ENCODE measurements around the gene SYK. TPM values are rescaled to one million over a fixed set of nuclear protein-coding genes. Genes with fewer than 3 reads are reported as not detected.

SYK gene
- total RNA-seq, 1 donor from 2014 or later, result 29.2 TPM

DNA sequence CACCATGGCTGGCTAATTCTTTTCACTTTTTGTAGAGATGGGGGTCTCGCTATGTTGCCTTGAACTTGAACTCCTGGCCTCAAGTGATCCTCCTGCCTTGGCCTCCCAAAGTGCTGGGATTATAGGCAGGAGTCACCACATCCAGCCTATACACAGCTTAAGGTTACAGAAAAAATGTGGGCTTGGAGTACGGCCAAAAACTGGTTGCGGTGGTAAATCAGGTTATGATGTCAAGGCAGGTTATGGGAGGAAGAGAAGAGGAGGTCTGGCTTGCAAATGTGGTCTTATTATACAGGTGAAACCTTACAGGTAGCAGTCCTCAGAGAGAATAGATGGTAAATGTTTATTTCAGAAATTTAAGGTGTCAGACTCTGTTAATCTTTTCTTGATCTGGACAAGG is 30.7 kb upstream of the SYK start:
- no peaks in the 10 kb centered on the region for H3K27me3 ChIP-seq (ENCODE audit: control insufficient read depth, insufficient read depth, low read length)
- FAIRE-seq, result no peak
- H3K4me3 ChIP-seq (ENCODE audit: low read depth, low read length), result no peak overlapping the region
- no peaks in the 10 kb centered on the region for H3K36me3 ChIP-seq (ENCODE audit: control insufficient read depth, insufficient read depth, low read length)
- no peak for DNase-seq (ENCODE audit: low read depth)
- TF ChIP-seq, protein P1, sequence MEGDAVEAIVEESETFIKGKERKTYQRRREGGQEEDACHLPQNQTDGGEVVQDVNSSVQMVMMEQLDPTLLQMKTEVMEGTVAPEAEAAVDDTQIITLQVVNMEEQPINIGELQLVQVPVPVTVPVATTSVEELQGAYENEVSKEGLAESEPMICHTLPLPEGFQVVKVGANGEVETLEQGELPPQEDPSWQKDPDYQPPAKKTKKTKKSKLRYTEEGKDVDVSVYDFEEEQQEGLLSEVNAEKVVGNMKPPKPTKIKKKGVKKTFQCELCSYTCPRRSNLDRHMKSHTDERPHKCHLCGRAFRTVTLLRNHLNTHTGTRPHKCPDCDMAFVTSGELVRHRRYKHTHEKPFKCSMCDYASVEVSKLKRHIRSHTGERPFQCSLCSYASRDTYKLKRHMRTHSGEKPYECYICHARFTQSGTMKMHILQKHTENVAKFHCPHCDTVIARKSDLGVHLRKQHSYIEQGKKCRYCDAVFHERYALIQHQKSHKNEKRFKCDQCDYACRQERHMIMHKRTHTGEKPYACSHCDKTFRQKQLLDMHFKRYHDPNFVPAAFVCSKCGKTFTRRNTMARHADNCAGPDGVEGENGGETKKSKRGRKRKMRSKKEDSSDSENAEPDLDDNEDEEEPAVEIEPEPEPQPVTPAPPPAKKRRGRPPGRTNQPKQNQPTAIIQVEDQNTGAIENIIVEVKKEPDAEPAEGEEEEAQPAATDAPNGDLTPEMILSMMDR (IDR thresholded peaks at IDR 0.05; ENCODE audit: insufficient read depth, low read length, severe bottlenecking), result no peak

DNA sequence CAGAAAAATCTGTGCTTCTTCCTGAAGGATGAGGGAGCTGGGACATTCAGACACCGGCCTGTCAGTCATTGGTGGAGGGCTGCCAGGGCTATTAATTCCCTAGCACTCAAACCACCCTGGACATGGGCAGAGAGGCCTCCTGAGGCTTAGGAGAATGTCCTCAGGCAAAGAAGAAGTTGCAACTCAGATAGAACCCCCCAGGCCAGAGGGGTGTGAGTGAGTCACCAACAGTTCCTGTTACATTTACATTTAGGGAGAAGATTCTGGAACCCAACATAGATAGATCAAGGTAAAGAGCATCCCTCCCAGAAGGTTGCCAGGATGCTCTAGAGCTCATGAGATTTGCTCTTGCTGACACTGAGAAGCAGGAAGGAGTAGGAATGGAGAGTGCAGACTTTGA is 29.2 kb upstream of the SYK start:
- TF ChIP-seq, protein P1 (IDR thresholded peaks at IDR 0.05; ENCODE audit: insufficient read depth, low read length, severe bottlenecking), result no peak
- Histone ChIP-seq H3K27me3 (ENCODE audit: control insufficient read depth, insufficient read depth, low read length) (no peaks in the 10 kb centered on the region), H3K36me3 (ENCODE audit: control insufficient read depth, insufficient read depth, low read length) (no peaks in the 10 kb centered on the region), H3K4me3 (ENCODE audit: low read depth, low read length) (no peak overlapping the region)
- FAIRE-seq (no peak), DNase-seq (ENCODE audit: low read depth) (no peak)

DNA sequence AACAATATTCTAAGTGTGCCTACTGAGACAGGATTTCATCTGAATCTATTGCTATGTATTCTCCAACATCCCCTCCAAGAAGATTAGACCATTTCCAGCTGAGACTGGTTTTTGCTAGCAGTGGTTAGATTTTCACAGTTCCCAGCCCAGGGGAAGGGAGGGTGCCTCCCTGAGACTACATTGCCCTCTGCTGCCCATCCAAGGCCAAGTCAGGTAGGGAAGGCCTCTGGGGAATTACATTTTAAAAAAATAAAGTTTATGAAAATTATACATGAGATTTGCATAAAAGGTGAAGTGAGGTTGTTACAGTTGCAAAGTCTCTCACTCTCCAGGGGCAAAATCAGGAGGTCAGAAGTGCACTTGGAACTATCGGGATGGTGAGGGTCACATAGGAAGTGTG is 28.0 kb upstream of the SYK start:
- Histone ChIP-seq H3K36me3 (ENCODE audit: control insufficient read depth, insufficient read depth, low read length) (no peaks in the 10 kb centered on the region), H3K4me3 (ENCODE audit: low read depth, low read length) (no peak overlapping the region), H3K27me3 (ENCODE audit: control insufficient read depth, insufficient read depth, low read length) (no peaks in the 10 kb centered on the region)
- TF ChIP-seq, protein P1 (IDR thresholded peaks at IDR 0.05; ENCODE audit: insufficient read depth, low read length, severe bottlenecking), result peak; percentile 52
- no peak for DNase-seq (ENCODE audit: low read depth)
- no peak for FAIRE-seq

DNA sequence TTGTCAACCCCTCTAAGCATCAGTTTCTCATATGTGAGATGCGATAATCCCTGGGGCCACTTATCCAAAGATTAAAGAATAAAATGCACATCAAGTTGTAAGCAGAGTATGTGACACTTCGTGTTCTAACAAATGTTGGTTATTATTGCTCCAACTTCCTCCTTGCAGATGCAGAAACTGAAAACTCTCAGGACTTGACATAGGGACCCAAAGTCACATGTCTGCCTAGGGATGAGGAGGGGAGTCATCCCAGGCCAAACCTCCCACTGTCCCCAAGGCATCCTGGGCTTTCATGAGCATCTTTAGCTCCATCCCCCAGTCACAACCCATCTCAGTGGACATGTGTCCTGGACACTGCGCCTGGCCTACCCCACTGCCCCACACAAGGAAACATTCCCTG is 27.5 kb upstream of the SYK start:
- no peak for DNase-seq (ENCODE audit: low read depth)
- Histone ChIP-seq H3K36me3 (ENCODE audit: control insufficient read depth, insufficient read depth, low read length) (no peaks in the 10 kb centered on the region), H3K4me3 (ENCODE audit: low read depth, low read length) (no peak overlapping the region), H3K27me3 (ENCODE audit: control insufficient read depth, insufficient read depth, low read length) (no peaks in the 10 kb centered on the region)
- no peak for FAIRE-seq
- TF ChIP-seq, protein P1 (IDR thresholded peaks at IDR 0.05; ENCODE audit: insufficient read depth, low read length, severe bottlenecking), result no peak

DNA sequence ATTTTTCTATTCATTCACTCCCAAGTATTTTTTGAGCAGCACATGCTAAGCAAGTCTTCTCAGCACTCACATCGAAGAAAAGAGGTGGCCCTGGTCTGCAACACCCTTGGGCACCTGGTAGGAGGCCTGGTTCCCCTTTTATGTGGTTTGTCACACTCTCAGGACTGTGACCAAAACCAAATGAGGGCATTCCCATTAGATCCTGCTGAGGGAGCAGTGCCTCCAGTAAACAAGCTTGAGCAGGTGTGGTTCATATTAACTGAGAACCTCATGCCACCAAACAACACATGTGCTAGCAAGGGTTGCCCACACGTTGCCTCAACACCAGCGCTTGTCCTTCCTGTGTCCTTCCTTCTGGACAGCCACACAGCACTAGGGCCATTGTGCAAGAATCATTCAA is 26.9 kb upstream of the SYK start:
- no peaks in the 10 kb centered on the region for H3K36me3 ChIP-seq (ENCODE audit: control insufficient read depth, insufficient read depth, low read length)
- no peak overlapping the region for H3K4me3 ChIP-seq (ENCODE audit: low read depth, low read length)
- FAIRE-seq, result no peak
- H3K27me3 ChIP-seq (ENCODE audit: control insufficient read depth, insufficient read depth, low read length), result no peaks in the 10 kb centered on the region
- TF ChIP-seq, protein P1 (IDR thresholded peaks at IDR 0.05; ENCODE audit: insufficient read depth, low read length, severe bottlenecking), result peak; percentile 28
- peak; percentile 18 for DNase-seq (ENCODE audit: low read depth)

DNA sequence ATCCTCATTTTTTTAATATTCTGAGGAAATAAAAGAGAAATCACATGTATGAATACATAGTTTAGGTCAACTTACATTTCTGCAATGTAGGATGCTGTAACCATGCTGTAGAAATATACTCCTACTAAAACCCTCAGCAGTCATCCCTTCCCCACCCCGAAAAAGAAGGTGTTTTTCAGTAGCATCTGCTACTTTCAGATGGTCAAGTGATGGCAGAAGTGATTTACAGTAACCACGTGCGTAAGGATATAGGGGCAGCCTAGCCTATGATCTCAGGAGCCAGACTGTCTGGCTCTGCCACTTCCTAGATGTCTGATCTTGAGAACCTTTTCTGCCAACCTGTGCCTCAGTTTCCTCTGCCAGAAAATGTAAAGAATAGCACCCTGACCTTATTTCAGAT is 26.0 kb upstream of the SYK start:
- no peaks in the 10 kb centered on the region for H3K27me3 ChIP-seq (ENCODE audit: control insufficient read depth, insufficient read depth, low read length)
- TF ChIP-seq, protein P1 (IDR thresholded peaks at IDR 0.05; ENCODE audit: insufficient read depth, low read length, severe bottlenecking), result no peak
- DNase-seq (ENCODE audit: low read depth), result no peak
- H3K36me3 ChIP-seq (ENCODE audit: control insufficient read depth, insufficient read depth, low read length), result no peaks in the 10 kb centered on the region
- H3K4me3 ChIP-seq (ENCODE audit: low read depth, low read length), result no peak overlapping the region
- FAIRE-seq, result no peak

Measured in bronchial epithelial cell (primary cell).